ENCODE data around the gene FKBP11. TPM values are rescaled to one million over a fixed set of nuclear protein-coding genes. Genes with fewer than 3 reads are reported as not detected.

The FKBP11 gene
- total RNA-seq, 1 experiment from 2014 or later, result 83.2 TPM

DNA sequence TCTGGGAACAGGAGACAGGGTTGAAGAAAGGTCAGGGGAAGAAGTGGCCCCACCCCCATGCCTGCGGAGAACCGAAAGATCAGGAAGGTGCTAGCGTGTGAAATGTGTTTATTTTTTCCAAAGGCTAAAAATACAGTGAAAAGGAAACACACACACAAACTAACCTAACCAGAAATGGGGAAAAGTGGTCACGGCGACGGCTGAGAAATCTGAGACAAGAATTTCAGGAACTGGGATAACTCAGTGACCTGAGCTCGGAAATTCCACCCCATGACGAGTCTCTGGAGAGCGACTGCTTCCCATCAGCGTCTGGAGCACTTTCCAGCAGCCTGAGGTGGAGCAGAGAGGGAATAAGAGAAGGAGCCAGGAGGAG, 43.0 kb downstream of the FKBP11 start:
- intact Hi-C loops (cut with micrococcal nuclease; ENCODE audit: unreplicated experiment), result loop anchor here (2.0 kb wide), 1 partner anchor 30 kb away; the partner anchor contains the start of gene DDX23
- Mint-ChIP-seq H3K27me3 (ENCODE audit: insufficient read depth, unreplicated experiment) (no peaks in the 10 kb centered on the region), H3K27ac (ENCODE audit: unreplicated experiment) (peak overlapping the region; percentile 96), H3K4me1 (ENCODE audit: low read depth, unreplicated experiment) (peaks cover 68% of the 10 kb centered on the region), H3K4me3 (ENCODE audit: unreplicated experiment) (peak overlapping the region; percentile 70), H3K36me3 (ENCODE audit: insufficient read depth, unreplicated experiment) (peaks cover 18% of the 10 kb centered on the region), H3K9me3 (ENCODE audit: unreplicated experiment) (no peaks in the 10 kb centered on the region)
- Histone ChIP-seq H3K36me3 (ENCODE audit: control insufficient read depth, insufficient read depth, low read length) (no peaks in the 10 kb centered on the region), H3K27me3 (replicated peaks; ENCODE audit: control insufficient read depth, insufficient read depth, low read length) (no peaks in the 10 kb centered on the region), H3K4me3 (ENCODE audit: low read depth, low read length) (no peak overlapping the region), H3K4me1 (peaks cover 70% of the 10 kb centered on the region), H3K9me3 (no peaks in the 10 kb centered on the region)
- ChIA-PET CTCF (interaction anchor here (2.2 to 3.7 kb wide), 3 partner anchors 9 to 30 kb away, joined by 7 to 50 read pairs (median 21); partner anchors contain the start of gene DDX23), POLR2A (interaction anchor here (2.1 to 4.1 kb wide), 4 partner anchors 9 to 93 kb away, joined by 8 to 58 read pairs (median 32); partner anchors contain the start of genes ADCY6, DDX23 and RND1)
- TF ChIP-seq, protein P1, sequence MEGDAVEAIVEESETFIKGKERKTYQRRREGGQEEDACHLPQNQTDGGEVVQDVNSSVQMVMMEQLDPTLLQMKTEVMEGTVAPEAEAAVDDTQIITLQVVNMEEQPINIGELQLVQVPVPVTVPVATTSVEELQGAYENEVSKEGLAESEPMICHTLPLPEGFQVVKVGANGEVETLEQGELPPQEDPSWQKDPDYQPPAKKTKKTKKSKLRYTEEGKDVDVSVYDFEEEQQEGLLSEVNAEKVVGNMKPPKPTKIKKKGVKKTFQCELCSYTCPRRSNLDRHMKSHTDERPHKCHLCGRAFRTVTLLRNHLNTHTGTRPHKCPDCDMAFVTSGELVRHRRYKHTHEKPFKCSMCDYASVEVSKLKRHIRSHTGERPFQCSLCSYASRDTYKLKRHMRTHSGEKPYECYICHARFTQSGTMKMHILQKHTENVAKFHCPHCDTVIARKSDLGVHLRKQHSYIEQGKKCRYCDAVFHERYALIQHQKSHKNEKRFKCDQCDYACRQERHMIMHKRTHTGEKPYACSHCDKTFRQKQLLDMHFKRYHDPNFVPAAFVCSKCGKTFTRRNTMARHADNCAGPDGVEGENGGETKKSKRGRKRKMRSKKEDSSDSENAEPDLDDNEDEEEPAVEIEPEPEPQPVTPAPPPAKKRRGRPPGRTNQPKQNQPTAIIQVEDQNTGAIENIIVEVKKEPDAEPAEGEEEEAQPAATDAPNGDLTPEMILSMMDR (IDR thresholded peaks at IDR 0.05; ENCODE audit: insufficient read depth in 1 of 2, low read depth in 1 of 2, low read length in 1 of 2, severe bottlenecking in 1 of 2, unreplicated experiment in 1 of 2), result no peak
- no TSS peak for BruUV-seq (replicated peaks)
- peak; percentile 48 to 60 for DNase-seq

- intact Hi-C loops (cut with micrococcal nuclease; ENCODE audit: unreplicated experiment), result loop anchor here (2.0 kb wide), 1 partner anchor 29 kb away; the partner anchor contains the start of gene DDX23
These were observed 43.5 kb downstream of the FKBP11 start for GRCh38 chr12:48881686-48882314.

GRCh38 chr12:48880647-48881046, 44.6 kb downstream of the FKBP11 start:
- peak overlapping the region; percentile 58 for H3K27ac Mint-ChIP-seq (ENCODE audit: unreplicated experiment)

More at GRCh38 chr12:48881686-48882314, 43.5 kb downstream of the FKBP11 start:
- Histone ChIP-seq H3K4me3 (ENCODE audit: low read depth, low read length) (no peak overlapping the region), H3K4me1 (peaks cover 65% of the 10 kb centered on the region), H3K36me3 (ENCODE audit: control insufficient read depth, insufficient read depth, low read length) (no peaks in the 10 kb centered on the region), H3K27me3 (replicated peaks; ENCODE audit: control insufficient read depth, insufficient read depth, low read length) (no peaks in the 10 kb centered on the region), H3K9me3 (no peaks in the 10 kb centered on the region)
- POLR2A ChIA-PET, result interaction anchor here (0.7 to 4.1 kb wide), 5 partner anchors 8 to 92 kb away, joined by 5 to 58 read pairs (median 15); partner anchors contain the start of genes ADCY6, DDX23 and RND1
- H3K27ac Mint-ChIP-seq (ENCODE audit: unreplicated experiment), result peak overlapping the region; percentile 96
- DNase-seq, result no peak
- H3K27me3 Mint-ChIP-seq (ENCODE audit: insufficient read depth, unreplicated experiment), result no peaks in the 10 kb centered on the region
- peaks cover 63% of the 10 kb centered on the region for H3K4me1 Mint-ChIP-seq (ENCODE audit: low read depth, unreplicated experiment)
- H3K4me3 Mint-ChIP-seq (ENCODE audit: unreplicated experiment), result peak overlapping the region; percentile 70
- CTCF ChIA-PET, result interaction anchor here (0.7 to 3.7 kb wide), 5 partner anchors 9 to 413 kb away, joined by 4 to 50 read pairs (median 7); partner anchors contain the start of genes DDX23 and PRPH
- no TSS peak for BruUV-seq (replicated peaks)
- H3K9me3 Mint-ChIP-seq (ENCODE audit: unreplicated experiment), result no peaks in the 10 kb centered on the region
- peaks cover 15% of the 10 kb centered on the region for H3K36me3 Mint-ChIP-seq (ENCODE audit: insufficient read depth, unreplicated experiment)
- TF ChIP-seq, protein P1 (IDR thresholded peaks at IDR 0.05; ENCODE audit: insufficient read depth in 1 of 2, low read depth in 1 of 2, low read length in 1 of 2, severe bottlenecking in 1 of 2, unreplicated experiment in 1 of 2), result peak in 1 of 2 experiments; percentile 2

More at GRCh38 chr12:48880647-48881046, 44.6 kb downstream of the FKBP11 start:
- no TSS peak for BruUV-seq (replicated peaks)
- Histone ChIP-seq H3K4me1 (peaks cover 58% of the 10 kb centered on the region), H3K36me3 (ENCODE audit: control insufficient read depth, insufficient read depth, low read length) (no peaks in the 10 kb centered on the region), H3K27me3 (replicated peaks; ENCODE audit: control insufficient read depth, insufficient read depth, low read length) (no peaks in the 10 kb centered on the region), H3K4me3 (ENCODE audit: low read depth, low read length) (no peak overlapping the region), H3K9me3 (no peaks in the 10 kb centered on the region)
- TF ChIP-seq, protein P1 (IDR thresholded peaks at IDR 0.05; ENCODE audit: insufficient read depth in 1 of 2, low read depth in 1 of 2, low read length in 1 of 2, severe bottlenecking in 1 of 2, unreplicated experiment in 1 of 2), result no peak
- H3K36me3 Mint-ChIP-seq (ENCODE audit: insufficient read depth, unreplicated experiment), result peaks cover 14% of the 10 kb centered on the region
- CTCF ChIA-PET, result interaction anchor here (0.9 to 2.7 kb wide), 2 partner anchors 10 to 127 kb away, joined by 11 to 21 read pairs; no protein-coding TSS in a partner anchor
- no peak for DNase-seq
- intact Hi-C loops (cut with micrococcal nuclease; ENCODE audit: unreplicated experiment), result no loop called here
- POLR2A ChIA-PET, result interaction anchor here (4.1 kb wide), 1 partner anchor 15 kb away, joined by 49 read pairs; the partner anchor contains the start of gene RND1
- H3K4me1 Mint-ChIP-seq (ENCODE audit: low read depth, unreplicated experiment), result peaks cover 54% of the 10 kb centered on the region
- no peak overlapping the region for H3K4me3 Mint-ChIP-seq (ENCODE audit: unreplicated experiment)
- no peaks in the 10 kb centered on the region for H3K9me3 Mint-ChIP-seq (ENCODE audit: unreplicated experiment)
- H3K27me3 Mint-ChIP-seq (ENCODE audit: insufficient read depth, unreplicated experiment), result no peaks in the 10 kb centered on the region
